G401.6 (cell line): Measurements from ENCODE around the gene PTPRO.
"Not testable (repeated sequence)": the region's sequence is repeated elsewhere in the genome, so short reads cannot be mapped to it uniquely, and the experiment has no call there.

ENCODE experiments used
- FAIRE-seq: peaks from 2 replicates; lab custom pipeline; 2012; peaks lifted over from hg19 to GRCh38; lab: Jason Lieb, UNC

Gene PTPRO

DNA sequence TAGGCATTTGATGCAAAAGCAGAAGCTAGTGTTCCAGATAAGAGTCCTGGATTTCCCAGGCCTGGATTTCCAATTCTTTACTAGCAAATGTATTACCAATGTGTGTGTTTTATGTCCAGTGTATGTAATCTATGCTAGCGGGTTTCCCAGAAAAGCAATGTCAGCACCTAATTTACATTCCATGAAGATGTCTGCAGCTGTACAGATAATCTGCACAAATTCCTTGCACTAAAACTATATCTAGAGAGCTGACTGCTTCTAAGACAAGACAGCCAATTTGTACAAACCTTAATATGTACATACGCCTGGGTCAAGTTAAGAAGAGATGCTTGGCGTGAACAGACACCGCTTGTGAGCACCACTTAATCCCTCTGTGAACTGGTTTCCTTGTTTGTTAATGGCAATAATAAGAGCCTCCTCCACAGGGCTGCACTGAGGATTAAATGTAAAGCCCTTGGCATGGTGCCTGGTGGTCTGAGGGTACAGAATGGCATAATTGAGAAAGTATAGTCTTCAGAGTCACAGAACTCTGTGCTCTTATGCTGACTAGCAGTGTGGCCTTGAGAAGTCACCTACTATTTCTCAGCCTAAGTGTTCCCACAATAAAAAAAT, 281.3 kb downstream of the PTPRO start:
- FAIRE-seq, result no peak

DNA sequence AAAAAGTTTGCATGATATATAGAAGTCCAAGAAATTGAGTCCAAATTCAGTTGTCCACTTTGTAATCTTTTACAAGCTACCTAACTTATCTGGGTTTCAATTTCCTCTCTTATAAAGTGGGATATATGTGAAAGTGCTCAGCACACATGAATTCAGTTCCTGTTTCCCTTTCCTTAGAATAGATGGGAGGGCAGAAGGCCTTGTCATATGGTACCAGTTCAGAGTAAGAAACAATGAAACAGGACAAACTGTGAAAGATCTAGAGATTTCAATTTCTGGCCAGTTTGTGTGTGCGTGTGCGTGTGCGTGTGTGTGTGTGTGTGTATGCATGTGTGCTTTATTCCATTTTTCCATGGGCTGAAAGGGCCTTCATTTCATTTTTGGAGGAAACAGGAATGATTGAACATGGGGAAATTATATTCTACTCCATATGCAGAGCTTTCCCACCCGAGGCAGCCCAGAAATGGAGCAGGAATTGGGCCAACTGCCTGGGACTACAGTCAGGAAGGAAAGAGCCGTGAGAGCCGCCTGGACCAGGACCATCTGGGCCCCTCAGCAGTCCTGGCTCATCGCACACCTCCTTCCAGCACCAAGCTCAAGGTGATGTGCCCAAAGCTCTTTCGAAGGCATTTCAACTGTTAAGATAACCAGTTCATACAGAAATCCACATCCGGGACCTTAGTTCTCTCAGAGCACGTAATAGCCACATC, 283.7 kb downstream of the PTPRO start:
- FAIRE-seq, result no peak

DNA sequence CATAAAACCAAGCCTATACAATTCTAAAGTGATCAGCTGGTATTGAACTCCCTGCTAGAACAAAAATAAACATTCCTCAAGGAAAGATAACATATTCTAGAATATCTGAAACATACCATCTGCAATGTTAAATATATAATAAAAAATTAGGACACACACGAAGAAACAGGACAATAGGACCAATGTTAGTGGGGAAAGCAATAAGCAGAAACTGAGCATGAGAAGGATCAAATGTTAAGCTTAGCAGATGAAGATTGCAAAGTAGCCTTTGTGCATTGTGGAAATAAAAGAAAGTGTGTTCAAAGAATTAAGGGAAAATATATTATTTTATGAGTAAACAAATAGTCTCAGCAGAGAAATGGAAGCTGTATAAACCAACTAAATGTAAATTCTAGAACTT, 286.1 kb downstream of the PTPRO start:
- no peak for FAIRE-seq

DNA sequence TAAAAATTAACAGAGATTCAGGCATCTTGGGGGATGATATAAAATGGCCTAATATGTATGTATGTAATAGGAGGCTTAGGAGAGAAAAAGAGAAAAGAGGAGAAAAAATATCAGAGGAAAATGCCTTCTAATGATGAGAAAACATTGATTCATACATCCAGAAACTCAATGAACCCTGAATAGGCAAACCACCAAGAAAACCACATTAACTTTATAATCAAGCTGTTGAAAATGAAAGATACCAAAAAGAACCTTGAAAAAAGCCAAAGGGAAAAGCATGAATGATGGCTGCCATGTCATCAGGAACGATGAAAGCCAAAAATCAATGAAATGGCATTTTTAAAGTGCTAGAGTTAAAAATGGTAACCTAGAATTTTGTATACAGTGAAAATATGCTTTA, 286.6 kb downstream of the PTPRO start:
- no peak for FAIRE-seq

- FAIRE-seq, result no peak
These were observed 291.7 kb downstream of the PTPRO start for GRCh38 chr12:15613981-15614380.

- FAIRE-seq, result not testable (repeated sequence)
These were observed 294.2 kb downstream of the PTPRO start for GRCh38 chr12:15616495-15616894.

GRCh38 chr12:15620741-15621539, 298.6 kb downstream of the PTPRO start:
- FAIRE-seq, result no peak

DNA sequence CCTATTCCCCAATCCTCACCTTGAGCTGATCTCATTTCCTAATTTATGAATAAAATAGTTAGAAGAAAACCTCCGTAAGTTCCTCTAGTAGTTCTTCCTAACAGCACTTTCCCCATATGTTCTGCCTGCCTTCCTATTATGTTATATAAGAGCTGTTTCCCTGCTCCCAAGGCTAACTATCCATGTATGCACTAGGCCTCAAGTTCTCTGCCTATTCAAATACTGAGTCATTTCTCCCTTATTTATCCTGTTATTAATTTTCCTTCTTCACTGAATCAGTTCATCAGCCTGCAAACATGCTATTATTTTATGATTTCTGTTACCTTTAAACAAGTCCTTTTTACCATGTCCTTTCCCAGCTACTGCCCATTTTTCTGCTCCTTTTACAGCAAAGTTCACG, 302.8 kb downstream of the PTPRO start:
- no peak for FAIRE-seq

- no peak for FAIRE-seq
These were observed 306.0 kb downstream of the PTPRO start for GRCh38 chr12:15627995-15628945.

GRCh38 chr12:15629108-15629507, 306.8 kb downstream of the PTPRO start:
- no peak for FAIRE-seq

GRCh38 chr12:15629761-15630160, 307.5 kb downstream of the PTPRO start:
- no peak for FAIRE-seq

GRCh38 chr12:15631007-15631715, 308.9 kb downstream of the PTPRO start:
- no peak for FAIRE-seq

GRCh38 chr12:15632708-15633107, 310.4 kb downstream of the PTPRO start:
- no peak for FAIRE-seq

DNA sequence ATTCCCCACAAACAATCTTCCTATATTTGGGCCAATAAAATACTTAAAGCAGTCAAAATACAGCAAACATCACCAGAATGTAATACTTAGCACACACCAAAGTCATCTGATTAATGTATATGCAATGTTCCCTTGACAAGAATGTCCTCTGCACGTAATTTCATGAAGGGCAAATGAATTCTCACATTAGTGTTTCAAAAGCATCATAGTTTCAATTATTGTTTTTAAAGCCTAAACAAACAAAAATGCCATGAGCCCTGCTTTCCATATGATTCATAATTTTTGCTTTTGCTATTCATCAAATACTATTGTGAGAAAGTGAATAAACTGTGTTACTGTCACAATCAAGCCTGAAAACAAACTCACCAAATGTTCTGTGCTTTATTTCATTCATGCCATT, 310.9 kb downstream of the PTPRO start:
- no peak for FAIRE-seq

GRCh38 chr12:15634010-15634683, 311.8 kb downstream of the PTPRO start:
- no peak for FAIRE-seq

DNA sequence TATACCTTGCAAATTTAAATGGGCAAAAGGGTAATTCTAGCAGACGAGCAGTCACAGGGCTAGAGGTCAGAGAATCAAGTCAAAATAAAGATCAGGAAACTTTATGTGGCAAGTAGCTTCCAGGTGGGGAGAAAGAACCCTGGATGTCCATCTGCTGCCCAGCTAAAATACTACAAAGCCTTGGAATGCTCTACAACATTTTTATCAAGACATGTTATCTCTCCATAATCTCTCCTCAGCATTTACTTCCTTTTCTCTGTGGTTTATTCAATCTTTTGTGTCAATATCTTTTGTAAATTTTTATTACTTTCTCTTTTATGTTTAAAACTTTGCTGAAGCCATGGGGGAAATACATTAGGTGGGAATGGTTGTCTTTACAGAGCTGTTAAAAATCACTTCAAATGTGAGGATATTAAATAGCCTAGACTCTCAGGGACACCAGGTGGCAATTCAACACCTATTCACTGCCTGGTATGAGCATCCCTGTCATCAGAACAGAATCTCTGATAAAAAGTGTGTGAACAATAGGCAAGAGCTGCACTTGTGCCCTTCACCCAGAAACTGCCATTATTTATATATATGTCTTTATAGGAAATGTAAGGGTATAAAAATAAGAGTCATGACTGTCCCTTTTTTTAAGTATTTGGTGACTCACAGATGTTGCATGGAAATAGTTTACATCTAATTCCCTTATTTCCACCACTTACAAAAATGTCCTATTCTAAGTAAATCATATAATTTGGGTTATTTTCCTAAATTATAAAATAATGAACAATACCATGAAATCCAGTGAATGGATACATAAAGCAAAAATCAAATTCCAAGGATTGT, 314.0 kb downstream of the PTPRO start:
- FAIRE-seq, result no peak

- FAIRE-seq, result no peak
These were observed 315.9 kb downstream of the PTPRO start for GRCh38 chr12:15638231-15638630.

DNA sequence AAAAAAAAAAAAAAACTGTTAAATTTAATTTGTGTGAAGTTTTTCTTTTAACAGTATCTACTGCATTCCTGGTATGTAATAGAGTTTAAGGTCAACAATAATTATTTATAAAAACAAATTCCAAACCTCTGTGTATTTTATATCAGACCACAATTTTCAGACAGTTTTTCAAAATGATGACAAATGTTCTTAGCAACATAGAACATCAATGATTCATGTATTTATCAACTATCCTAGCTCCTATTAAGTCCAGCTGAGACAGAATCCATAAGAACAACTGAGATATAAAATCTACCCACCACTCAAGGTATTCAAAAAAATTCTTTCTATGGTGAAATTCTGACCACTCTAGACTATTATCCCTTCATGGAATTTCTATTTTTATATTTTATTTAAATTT, 322.4 kb downstream of the PTPRO start:
- FAIRE-seq, result no peak

GRCh38 chr12:15646581-15646980, 324.3 kb downstream of the PTPRO start:
- FAIRE-seq, result no peak
